H1 (cell line): ENCODE results near the gene SIGLEC12. TPM values are rescaled to one million over a fixed set of nuclear protein-coding genes. Genes with fewer than 3 reads are reported as not detected.

ENCODE experiments used
- CTCF ChIA-PET: fragments of 300-600 bp; sonication (Branson Sonifier 250); formaldehyde crosslinking; loops from one replicate; lab custom pipeline; 2021; ENCODE audit not compliant: partially characterized antibody; lab: Charles Lee
- POLR2A ChIA-PET: fragments of 300-600 bp; sonication (Branson Sonifier 250); formaldehyde crosslinking; loops from one replicate; lab custom pipeline; 2021; ENCODE audit warnings: inconsistent platforms; ENCODE audit not compliant: partially characterized antibody; lab: Charles Lee
- DNase-seq, 2 experiments: peaks; one replicate each; pipeline versions ENCODE4 v3.0.0 to v3.0.0-alpha.2; 2010 to 2022; ENCODE audit warnings: low spot score in 2 of 2, low read depth in 1 of 2, mixed read lengths in 1 of 2
- FAIRE-seq: peaks from 2 replicates; lab custom pipeline; 2011; peaks lifted over from hg19 to GRCh38; lab: Jason Lieb, UNC
- H2AFZ ChIP-seq: 2 replicates; pipeline ENCODE4 v1.8.1; 2012; ENCODE audit warnings: low read length, inconsistent platforms
- H2AK5ac ChIP-seq: 2 replicates; pipeline ENCODE4 v1.6.1; 2013; ENCODE audit warnings: low read depth, low read length
- H2BK120ac ChIP-seq: replicated peaks from 2 replicates; pipeline ENCODE3; 2013; ENCODE audit warnings: low read depth, low read length, inconsistent platforms
- H2BK12ac ChIP-seq: 2 replicates; pipeline ENCODE4 v1.6.1; 2013; ENCODE audit warnings: low read depth, low read length
- H2BK15ac ChIP-seq: 2 replicates; pipeline ENCODE4 v1.6.1; 2013; ENCODE audit warnings: low read length
- H2BK20ac ChIP-seq: 2 replicates; pipeline ENCODE4 v1.6.1; 2013; ENCODE audit warnings: low read length
- H2BK5ac ChIP-seq: 2 replicates; pipeline ENCODE4 v1.6.1; 2013; ENCODE audit warnings: low read depth, low read length
- H3K14ac ChIP-seq: 2 replicates; pipeline ENCODE4 v1.6.1; 2013; ENCODE audit warnings: inconsistent platforms; ENCODE audit not compliant: insufficient read length
- H3K18ac ChIP-seq: 2 replicates; pipeline ENCODE4 v1.6.1; 2013; ENCODE audit warnings: low read length; ENCODE audit errors: extremely low read depth
- H3K23ac ChIP-seq: 2 replicates; pipeline ENCODE4 v1.6.1; 2013; ENCODE audit warnings: inconsistent platforms; ENCODE audit not compliant: insufficient read length
- H3K23me2 ChIP-seq: 2 replicates; pipeline ENCODE4 v1.6.1; 2013; ENCODE audit warnings: low read depth, low read length
- H3K27ac ChIP-seq: 2 replicates; pipeline ENCODE4 v1.6.1; 2011; ENCODE audit warnings: low read depth, low read length, inconsistent platforms
- H3K27me3 ChIP-seq, 4 experiments: replicated peaks in 1 of 4; 1 replicate in 1 of 4; 2 replicates in 3 of 4; pipeline versions ENCODE4 v1.6.1 to v1.8.1; 2011 to 2013; ENCODE audit warnings: low read length in 3 of 4, mild to moderate bottlenecking in 3 of 4, inconsistent platforms in 2 of 4, mixed read lengths in 2 of 4, moderate library complexity in 1 of 4; ENCODE audit not compliant: control insufficient read depth in 3 of 4, insufficient read depth in 3 of 4; ENCODE audit errors: extremely low read depth in 1 of 4
- H3K36me3 ChIP-seq, 4 experiments: 2 replicates each; pipeline versions ENCODE4 v1.6.1 to v1.8.1; 2011 to 2013; ENCODE audit warnings: mild to moderate bottlenecking in 4 of 4, low read length in 3 of 4, moderate library complexity in 2 of 4, control low read depth in 1 of 4, inconsistent platforms in 1 of 4; ENCODE audit not compliant: insufficient read depth in 4 of 4, control insufficient read depth in 2 of 4
- H3K4ac ChIP-seq: replicated peaks from 2 replicates; pipeline ENCODE3; 2013; ENCODE audit warnings: low read length, low read depth, mixed read lengths, inconsistent platforms; ENCODE audit not compliant: insufficient read length
- H3K4me1 ChIP-seq, 4 experiments: replicated peaks in 1 of 4; 1 replicate in 1 of 4; 2 replicates in 3 of 4; pipeline versions ENCODE4 v1.6.1 to v1.8.1; 2011 to 2013; ENCODE audit warnings: low read length in 3 of 4, inconsistent platforms in 2 of 4, mixed read lengths in 1 of 4; ENCODE audit not compliant: insufficient read depth in 4 of 4, control insufficient read depth in 3 of 4
- H3K4me2 ChIP-seq, 2 experiments: 2 replicates each; pipeline versions ENCODE4 v1.6.1 to v1.8.1; 2011 to 2013; ENCODE audit warnings: low read depth in 2 of 2, low read length in 2 of 2, control low read depth in 1 of 2, inconsistent platforms in 1 of 2, mild to moderate bottlenecking in 1 of 2; ENCODE audit not compliant: insufficient read depth in 1 of 2
- H3K4me3 ChIP-seq, 4 experiments: fragments of 200-600, 300-600 bp in 1 of 4; sonication (generic), shearing (Covaris generic), sonication (Bioruptor Twin) in 1 of 4; 2 replicates each; pipeline versions ENCODE4 v1.5.1 to v1.8.1; 2011 to 2016; ENCODE audit warnings: low read length in 4 of 4, low read depth in 3 of 4, control low read depth in 2 of 4, inconsistent platforms in 2 of 4, mild to moderate bottlenecking in 2 of 4, mixed read lengths in 1 of 4, moderate library complexity in 1 of 4; ENCODE audit not compliant: insufficient read depth in 2 of 4; ENCODE audit errors: extremely low read depth in 1 of 4
- H3K56ac ChIP-seq: replicated peaks from 2 replicates; pipeline ENCODE3; 2013; ENCODE audit warnings: low read depth, mild to moderate bottlenecking, mixed read lengths, low read length, inconsistent platforms; ENCODE audit not compliant: insufficient read length
- H3K79me1 ChIP-seq: 2 replicates; pipeline ENCODE4 v1.6.1; 2013; ENCODE audit warnings: low read depth, low read length, control low read depth
- H3K79me2 ChIP-seq, 2 experiments: 2 replicates each; pipeline versions ENCODE4 v1.6.1 to v1.8.1; 2012 to 2013; ENCODE audit warnings: low read length in 2 of 2, mild to moderate bottlenecking in 2 of 2, inconsistent platforms in 1 of 2; ENCODE audit not compliant: insufficient read depth in 2 of 2, control insufficient read depth in 1 of 2
- H3K9ac ChIP-seq, 4 experiments: replicated peaks in 1 of 4; 1 replicate in 1 of 4; 2 replicates in 3 of 4; pipeline versions ENCODE4 v1.6.1 to v1.8.1; 2011 to 2013; ENCODE audit warnings: low read depth in 3 of 4, low read length in 3 of 4, control low read depth in 2 of 4, mild to moderate bottlenecking in 2 of 4, moderate library complexity in 2 of 4, inconsistent platforms in 1 of 4; ENCODE audit errors: extremely low read depth in 1 of 4
- H3K9me3 ChIP-seq, 2 experiments: 2 replicates each; pipeline versions ENCODE4 v1.6.1 to v1.8.1; 2012 to 2013; ENCODE audit warnings: mild to moderate bottlenecking in 2 of 2, moderate library complexity in 2 of 2, control low read depth in 1 of 2, inconsistent platforms in 1 of 2, low read depth in 1 of 2, low read length in 1 of 2, mixed read lengths in 1 of 2; ENCODE audit not compliant: insufficient read depth in 2 of 2
- H4K20me1 ChIP-seq, 2 experiments: replicated peaks in 1 of 2; 2 replicates each; pipeline versions ENCODE3 to v1.8.1; 2011 to 2013; ENCODE audit warnings: inconsistent platforms in 2 of 2, low read length in 2 of 2, mild to moderate bottlenecking in 1 of 2; ENCODE audit not compliant: insufficient read depth in 2 of 2, control insufficient read depth in 1 of 2
- H4K5ac ChIP-seq: 2 replicates; pipeline ENCODE4 v1.6.1; 2013; ENCODE audit warnings: low read length, low read depth, mixed read lengths, inconsistent platforms; ENCODE audit not compliant: insufficient read length
- H4K8ac ChIP-seq: 2 replicates; pipeline ENCODE4 v1.8.0; 2013; ENCODE audit warnings: mild to moderate bottlenecking, moderate library complexity, low read length, inconsistent platforms; ENCODE audit not compliant: insufficient read depth; ENCODE audit errors: extremely low read depth
- H4K91ac ChIP-seq: replicated peaks from 2 replicates; pipeline ENCODE3; 2013; ENCODE audit warnings: low read length, mixed read lengths, inconsistent platforms; ENCODE audit not compliant: insufficient read length
- CEBPB ChIP-seq: IDR thresholded peaks from 2 replicates; pipeline ENCODE4 v1.6.1; 2012; ENCODE audit warnings: low read depth, low read length
- EZH2 ChIP-seq: fragments of 200-600 bp; sonication (generic); IDR thresholded peaks from 2 replicates; pipeline ENCODE4 v1.7.1; 2012; ENCODE audit warnings: low read depth, mild to moderate bottlenecking, moderate library complexity, low read length, inconsistent platforms; ENCODE audit not compliant: severe bottlenecking
- MAFK ChIP-seq: IDR thresholded peaks from 2 replicates; pipeline ENCODE4 v1.6.1; 2012; ENCODE audit warnings: low read depth, mild to moderate bottlenecking, improper control_type of control experiment, low read length
- TCF12 ChIP-seq: IDR thresholded peaks from 2 replicates; pipeline ENCODE4 v1.6.1; 2011; ENCODE audit warnings: low read depth, mild to moderate bottlenecking, low read length
- WGBS, 2 experiments: shearing (Covaris generic) in 1 of 2; methylation state at CpG; one replicate each; pipeline versions ENCODE4 v1.1.6 to v1.1.7; 2013 to 2015; ENCODE audit warnings: low lambda C conversion rate in 2 of 2, mixed read lengths in 2 of 2, inconsistent platforms in 1 of 2, low coverage in 1 of 2, missing lambda C conversion rate in 1 of 2; ENCODE audit not compliant: insufficient replicate concordance in 2 of 2, insufficient coverage in 1 of 2, insufficient read length in 1 of 2; ENCODE audit errors: extremely low coverage in 1 of 2, missing lambda C conversion rate in 1 of 2; 5-methylcytosine and 5-hydroxymethylcytosine counted together
- polyA plus RNA-seq, 7 experiments: library from polyadenylated mRNA; depleted of rRNA in 3 of 7; stranded (reverse) in 5 of 7; unstranded in 2 of 7; fragments of >200 nt in 5 of 7; fragments of 200-250 nt in 2 of 7; gene quantifications; 1 replicate in 5 of 7; 2 replicates in 1 of 7; 4 replicates in 1 of 7; pipeline versions ENCODE4 v1.2.1 to v1.2.3, GENCODE V29; 2011 to 2013; ENCODE audit warnings: missing spikeins in 2 of 7, mixed read lengths in 2 of 7
- total RNA-seq: library from RNA; stranded (reverse); fragmentation: NEBNext Ultra II Directional; extraction: Animal tissue kit (Norgen Biotek cat#: 25700); gene quantifications from 2 replicates; pipeline ENCODE4 v1.2.1, GENCODE V29; 2021

The SIGLEC12 gene
- total and polyA plus RNA-seq, 2 of the 8 experiments (the other 6 are each of a cell fraction or from before 2014, with no cell fraction given): not detected

- H2AK5ac ChIP-seq: no peak overlapping the region
- H3K9me3 ChIP-seq: peaks cover 50 to 70% of the 10 kb centered on the region in 2 experiments
- no peaks in the 10 kb centered on the region for H3K23me2 ChIP-seq
- H3K79me2 ChIP-seq: no peaks in the 10 kb centered on the region
- no peak overlapping the region for H3K4me2 ChIP-seq
- no peak overlapping the region for H3K9ac ChIP-seq
- POLR2A ChIA-PET: interaction anchor here (0.6 kb wide), 1 partner anchor 677 kb away, joined by 3 read pairs; no protein-coding TSS in a partner anchor
- no peak overlapping the region for H3K4ac ChIP-seq
- no peak overlapping the region for H4K91ac ChIP-seq
- no peaks in the 10 kb centered on the region for H3K27me3 ChIP-seq
- TF ChIP-seq EZH2: no peak
- no peak for TF ChIP-seq CEBPB
- TF ChIP-seq MAFK: no peak
- TF ChIP-seq TCF12: no peak
- H3K27ac ChIP-seq: no peak overlapping the region
- H4K5ac ChIP-seq: no peak overlapping the region
- no peak overlapping the region for H2BK12ac ChIP-seq
- WGBS, 2 experiments: 61% methylated on average over 3 of the region's 3 CpGs; no CpG with 5 or more reads in 1 of the 2 experiments
- H3K56ac ChIP-seq: no peak overlapping the region
- no peaks in the 10 kb centered on the region for H3K4me1 ChIP-seq
- H3K4me3 ChIP-seq: no peak overlapping the region
- H2BK15ac ChIP-seq: no peak overlapping the region
- H3K23ac ChIP-seq: no peak overlapping the region
- H2BK120ac ChIP-seq: no peak overlapping the region
- no peak overlapping the region for H4K8ac ChIP-seq
- no peak overlapping the region for H2BK20ac ChIP-seq
- H3K36me3 ChIP-seq: no peaks in the 10 kb centered on the region
- H4K20me1 ChIP-seq: no peaks in the 10 kb centered on the region
- no peak for FAIRE-seq
- H2BK5ac ChIP-seq: no peak overlapping the region
- H3K18ac ChIP-seq: no peak overlapping the region
- CTCF ChIA-PET: interaction anchor here (0.6 kb wide), 1 partner anchor 974 kb away, joined by 3 read pairs; no protein-coding TSS in a partner anchor
- no peak for DNase-seq
- H3K14ac ChIP-seq: no peak overlapping the region
- H2AFZ ChIP-seq: no peak overlapping the region
- no peaks in the 10 kb centered on the region for H3K79me1 ChIP-seq
Observed at GRCh38 chr19:51508059-51508733, 6.6 kb upstream of the SIGLEC12 start.
